ENCODE results near the gene HEATR9.

HEATR9 gene

GRCh38 chr17:35889241-35889640 is 20.6 kb upstream of the HEATR9 start:
- in situ Hi-C loops (cut with MboI; ENCODE audit: low pct_unique_long_range_greater_than_20kb, low sequenced_read_pairs, unreplicated experiment), result no loop called here

GRCh38 chr17:35879773-35880654 is 11.3 kb upstream of the HEATR9 start, which contains the start of gene CCL5:
Gene CCL5, minus strand, starts transcription at chr17:35880360.
- DNase-seq (ENCODE audit: low spot score), result peak; percentile 88
- no peak for TF ChIP-seq CTCF (IDR thresholded peaks at IDR 0.05; ENCODE audit: extremely low read depth, insufficient read depth, missing control alignments)
- in situ Hi-C loops (cut with MboI; ENCODE audit: low pct_unique_long_range_greater_than_20kb, low sequenced_read_pairs, unreplicated experiment), result no loop called here

More at GRCh38 chr17:35889241-35889640, 20.6 kb upstream of the HEATR9 start:
- no peak for DNase-seq (ENCODE audit: low spot score)
- TF ChIP-seq CTCF (IDR thresholded peaks at IDR 0.05; ENCODE audit: extremely low read depth, insufficient read depth, missing control alignments), result no peak

GRCh38 chr17:35878361-35878760 is 9.7 kb upstream of the HEATR9 start:
- no peak for DNase-seq (ENCODE audit: low spot score)
- in situ Hi-C loops (cut with MboI; ENCODE audit: low pct_unique_long_range_greater_than_20kb, low sequenced_read_pairs, unreplicated experiment), result no loop called here
- TF ChIP-seq CTCF (IDR thresholded peaks at IDR 0.05; ENCODE audit: extremely low read depth, insufficient read depth, missing control alignments), result no peak

GRCh38 chr17:35877345-35878029 is 8.8 kb upstream of the HEATR9 start:
- no peak for DNase-seq (ENCODE audit: low spot score)
- in situ Hi-C loops (cut with MboI; ENCODE audit: low pct_unique_long_range_greater_than_20kb, low sequenced_read_pairs, unreplicated experiment), result no loop called here
- no peak for TF ChIP-seq CTCF (IDR thresholded peaks at IDR 0.05; ENCODE audit: extremely low read depth, insufficient read depth, missing control alignments)

GRCh38 chr17:35876534-35876933 is 7.8 kb upstream of the HEATR9 start:
- no peak for DNase-seq (ENCODE audit: low spot score)
- in situ Hi-C loops (cut with MboI; ENCODE audit: low pct_unique_long_range_greater_than_20kb, low sequenced_read_pairs, unreplicated experiment), result no loop called here
- no peak for TF ChIP-seq CTCF (IDR thresholded peaks at IDR 0.05; ENCODE audit: extremely low read depth, insufficient read depth, missing control alignments)

- in situ Hi-C loops (cut with MboI; ENCODE audit: low pct_unique_long_range_greater_than_20kb, low sequenced_read_pairs, unreplicated experiment), result no loop called here
- no peak for DNase-seq (ENCODE audit: low spot score)
- no peak for TF ChIP-seq CTCF (IDR thresholded peaks at IDR 0.05; ENCODE audit: extremely low read depth, insufficient read depth, missing control alignments)
Measured at GRCh38 chr17:35875800-35876139, 7.1 kb upstream of the HEATR9 start.
